ENCODE results near the gene ISM2. TPM values are rescaled to one million over a fixed set of nuclear protein-coding genes. Genes with fewer than 3 reads are reported as not detected.
A peak's percentile ranks its signal among the peaks of the same experiment; 100 is the strongest.

Gene ISM2
- total RNA-seq, 2 donors from 2014 or later, result 1.3 to 1.6 TPM

- peaks cover 33% of the 10 kb centered on the region for H3K36me3 Mint-ChIP-seq (ENCODE audit: low read depth)
- 47 to 83% methylated on average over 2 of the region's 2 CpGs for WGBS, 2 experiments (ENCODE audit: insufficient coverage in 1 of 2, insufficient read length in 1 of 2)
- no peaks in the 10 kb centered on the region for H3K9me3 Mint-ChIP-seq
- H3K27me3 Mint-ChIP-seq (ENCODE audit: insufficient read depth), result no peaks in the 10 kb centered on the region
- peak overlapping the region; percentile 65 for H3K27ac Mint-ChIP-seq
- TF ChIP-seq CTCF (conservative IDR thresholded peaks at IDR 0.05), result no peak
- no peak overlapping the region for H3K4me3 ChIP-seq (ENCODE audit: low read length)
- no peak for DNase-seq
- no peak overlapping the region for H3K27ac ChIP-seq (ENCODE audit: low read depth, low read length)
- no peaks in the 10 kb centered on the region for H3K9me3 ChIP-seq (ENCODE audit: control insufficient read depth, low read length)
- peaks cover 16% of the 10 kb centered on the region for H3K36me3 ChIP-seq (ENCODE audit: control insufficient read depth, insufficient read depth, low read length)
- H3K4me1 Mint-ChIP-seq, result peaks cover 53% of the 10 kb centered on the region
- no peak overlapping the region for H3K9ac ChIP-seq (ENCODE audit: extremely low read depth, low read length, poor library complexity, severe bottlenecking)
- H3K27me3 ChIP-seq (ENCODE audit: control insufficient read depth, insufficient read depth, low read length, poor library complexity, severe bottlenecking), result no peaks in the 10 kb centered on the region
- peak overlapping the region; percentile 2 for H3K4me3 Mint-ChIP-seq
- peaks cover 3% of the 10 kb centered on the region for H3K4me1 ChIP-seq (ENCODE audit: control insufficient read depth, insufficient read depth, low read length)
Observed at GRCh38 chr14:77544571-77544970, 46.0 kb upstream of the ISM2 start.

GRCh38 chr14:77543637-77544334 is 45.2 kb upstream of the ISM2 start:
- TF ChIP-seq CTCF (conservative IDR thresholded peaks at IDR 0.05), result no peak
- no peak overlapping the region for H3K27ac ChIP-seq (ENCODE audit: low read depth, low read length)
- H3K4me1 Mint-ChIP-seq, result peaks cover 50% of the 10 kb centered on the region
- H3K36me3 ChIP-seq (ENCODE audit: control insufficient read depth, insufficient read depth, low read length), result peaks cover 13% of the 10 kb centered on the region
- DNase-seq, result no peak
- peaks cover 3% of the 10 kb centered on the region for H3K4me1 ChIP-seq (ENCODE audit: control insufficient read depth, insufficient read depth, low read length)
- no peaks in the 10 kb centered on the region for H3K27me3 Mint-ChIP-seq (ENCODE audit: insufficient read depth)
- H3K9me3 ChIP-seq (ENCODE audit: control insufficient read depth, low read length), result no peaks in the 10 kb centered on the region
- no peaks in the 10 kb centered on the region for H3K9me3 Mint-ChIP-seq
- 80 to 82% methylated on average over 3 of the region's 3 CpGs for WGBS, 2 experiments (ENCODE audit: insufficient coverage in 1 of 2, insufficient read length in 1 of 2)
- peaks cover 26% of the 10 kb centered on the region for H3K36me3 Mint-ChIP-seq (ENCODE audit: low read depth)
- no peak overlapping the region for H3K9ac ChIP-seq (ENCODE audit: extremely low read depth, low read length, poor library complexity, severe bottlenecking)
- no peak overlapping the region for H3K4me3 ChIP-seq (ENCODE audit: low read length)
- peak overlapping the region; percentile 14 for H3K4me3 Mint-ChIP-seq
- peak overlapping the region; percentile 85 for H3K27ac Mint-ChIP-seq
- no peaks in the 10 kb centered on the region for H3K27me3 ChIP-seq (ENCODE audit: control insufficient read depth, insufficient read depth, low read length, poor library complexity, severe bottlenecking)

GRCh38 chr14:77543240-77543551 is 44.6 kb upstream of the ISM2 start:
- peak; percentile 49 for DNase-seq
- peaks cover 3% of the 10 kb centered on the region for H3K4me1 ChIP-seq (ENCODE audit: control insufficient read depth, insufficient read depth, low read length)
- peaks cover 20% of the 10 kb centered on the region for H3K36me3 Mint-ChIP-seq (ENCODE audit: low read depth)
- peak overlapping the region; percentile 14 for H3K4me3 Mint-ChIP-seq
- H3K4me3 ChIP-seq (ENCODE audit: low read length), result no peak overlapping the region
- H3K27me3 ChIP-seq (ENCODE audit: control insufficient read depth, insufficient read depth, low read length, poor library complexity, severe bottlenecking), result no peaks in the 10 kb centered on the region
- WGBS, 2 experiments (ENCODE audit: insufficient coverage in 1 of 2, insufficient read length in 1 of 2), result 77 to 90% methylated on average over 4 of the region's 5 CpGs
- no peak overlapping the region for H3K9ac ChIP-seq (ENCODE audit: extremely low read depth, low read length, poor library complexity, severe bottlenecking)
- peaks cover 7% of the 10 kb centered on the region for H3K36me3 ChIP-seq (ENCODE audit: control insufficient read depth, insufficient read depth, low read length)
- H3K4me1 Mint-ChIP-seq, result peaks cover 50% of the 10 kb centered on the region
- no peaks in the 10 kb centered on the region for H3K9me3 ChIP-seq (ENCODE audit: control insufficient read depth, low read length)
- H3K9me3 Mint-ChIP-seq, result no peaks in the 10 kb centered on the region
- no peaks in the 10 kb centered on the region for H3K27me3 Mint-ChIP-seq (ENCODE audit: insufficient read depth)
- H3K27ac Mint-ChIP-seq, result peak overlapping the region; percentile 85
- no peak for TF ChIP-seq CTCF (conservative IDR thresholded peaks at IDR 0.05)
- no peak overlapping the region for H3K27ac ChIP-seq (ENCODE audit: low read depth, low read length)
